Measurements from ENCODE around the gene RNF20. TPM values are rescaled to one million over a fixed set of nuclear protein-coding genes. Genes with fewer than 3 reads are reported as not detected.
"Not testable (repeated sequence)": the region's sequence is repeated elsewhere in the genome, so short reads cannot be mapped to it uniquely, and the experiment has no call there.

The RNF20 gene
- total and polyA plus RNA-seq, 2 donors: 16.9 to 21.2 TPM

GRCh38 chr9:101574731-101575333 is 41.2 kb downstream of the RNF20 start:
- no peak overlapping the region for H3K27ac ChIP-seq (ENCODE audit: low read depth in 1 of 2, low read length in 1 of 2)
- no peak overlapping the region for H3K4me3 ChIP-seq (ENCODE audit: low read length in 2 of 2)
- H3K4me1 ChIP-seq (ENCODE audit: control insufficient read depth in 2 of 2, insufficient read depth in 2 of 2, low read length in 2 of 2): peaks cover 11 to 13% of the 10 kb centered on the region in 2 donors
- DNase-seq (ENCODE audit: low read depth in 6 of 9, low spot score in 9 of 9): no peak
- no peaks in the 10 kb centered on the region for H3K9me3 ChIP-seq (ENCODE audit: control insufficient read depth in 2 of 2, insufficient read depth in 1 of 2, low read length in 1 of 2)
- no peaks in the 10 kb centered on the region for H3K36me3 ChIP-seq (ENCODE audit: control insufficient read depth in 2 of 2, insufficient read depth in 2 of 2, low read length in 1 of 2)
- no peaks in the 10 kb centered on the region for H3K27me3 ChIP-seq (ENCODE audit: control insufficient read depth in 2 of 2, insufficient read depth in 1 of 2, low read length in 1 of 2)

- Histone ChIP-seq H3K36me3 (ENCODE audit: control insufficient read depth in 2 of 2, insufficient read depth in 2 of 2, low read length in 1 of 2) (no peaks in the 10 kb centered on the region), H3K9me3 (ENCODE audit: control insufficient read depth in 2 of 2, insufficient read depth in 1 of 2, low read length in 1 of 2) (no peaks in the 10 kb centered on the region), H3K27ac (ENCODE audit: low read depth in 1 of 2, low read length in 1 of 2) (no peak overlapping the region), H3K4me3 (ENCODE audit: low read length in 2 of 2) (no peak overlapping the region), H3K27me3 (ENCODE audit: control insufficient read depth in 2 of 2, insufficient read depth in 1 of 2, low read length in 1 of 2) (no peaks in the 10 kb centered on the region), H3K4me1 (ENCODE audit: control insufficient read depth in 2 of 2, insufficient read depth in 2 of 2, low read length in 2 of 2) (no peaks in the 10 kb centered on the region)
- DNase-seq (ENCODE audit: low read depth in 6 of 9, low spot score in 9 of 9): no peak
- WGBS: 92% methylated on average over 3 of the region's 3 CpGs
Observed at GRCh38 chr9:101578378-101578777, 44.7 kb downstream of the RNF20 start.

GRCh38 chr9:101579711-101580545 is 46.3 kb downstream of the RNF20 start:
- Histone ChIP-seq H3K9me3 (ENCODE audit: control insufficient read depth in 2 of 2, insufficient read depth in 1 of 2, low read length in 1 of 2) (no peaks in the 10 kb centered on the region), H3K4me1 (ENCODE audit: control insufficient read depth in 2 of 2, insufficient read depth in 2 of 2, low read length in 2 of 2) (no peaks in the 10 kb centered on the region), H3K4me3 (ENCODE audit: low read length in 2 of 2) (no peak overlapping the region), H3K27me3 (ENCODE audit: control insufficient read depth in 2 of 2, insufficient read depth in 1 of 2, low read length in 1 of 2) (no peaks in the 10 kb centered on the region), H3K36me3 (ENCODE audit: control insufficient read depth in 2 of 2, insufficient read depth in 2 of 2, low read length in 1 of 2) (no peaks in the 10 kb centered on the region), H3K27ac (ENCODE audit: low read depth in 1 of 2, low read length in 1 of 2) (no peak overlapping the region)
- 96% methylated on average over 6 of the region's 6 CpGs for WGBS
- DNase-seq (ENCODE audit: low read depth in 6 of 9, low spot score in 9 of 9): no peak

GRCh38 chr9:101582553-101582952 is 48.9 kb downstream of the RNF20 start:
- no peak overlapping the region for H3K27ac ChIP-seq (ENCODE audit: low read depth in 1 of 2, low read length in 1 of 2)
- H3K36me3 ChIP-seq (ENCODE audit: control insufficient read depth in 2 of 2, insufficient read depth in 2 of 2, low read length in 1 of 2): no peaks in the 10 kb centered on the region
- whole genome bisulfite sequencing: 98% methylated on average over 1 of the region's 1 CpG
- H3K27me3 ChIP-seq (ENCODE audit: control insufficient read depth in 2 of 2, insufficient read depth in 1 of 2, low read length in 1 of 2): no peaks in the 10 kb centered on the region
- no peaks in the 10 kb centered on the region for H3K4me1 ChIP-seq (ENCODE audit: control insufficient read depth in 2 of 2, insufficient read depth in 2 of 2, low read length in 2 of 2)
- no peaks in the 10 kb centered on the region for H3K9me3 ChIP-seq (ENCODE audit: control insufficient read depth in 2 of 2, insufficient read depth in 1 of 2, low read length in 1 of 2)
- H3K4me3 ChIP-seq (ENCODE audit: low read length in 2 of 2): no peak overlapping the region
- DNase-seq (ENCODE audit: low read depth in 6 of 9, low spot score in 9 of 9): no peak

DNA sequence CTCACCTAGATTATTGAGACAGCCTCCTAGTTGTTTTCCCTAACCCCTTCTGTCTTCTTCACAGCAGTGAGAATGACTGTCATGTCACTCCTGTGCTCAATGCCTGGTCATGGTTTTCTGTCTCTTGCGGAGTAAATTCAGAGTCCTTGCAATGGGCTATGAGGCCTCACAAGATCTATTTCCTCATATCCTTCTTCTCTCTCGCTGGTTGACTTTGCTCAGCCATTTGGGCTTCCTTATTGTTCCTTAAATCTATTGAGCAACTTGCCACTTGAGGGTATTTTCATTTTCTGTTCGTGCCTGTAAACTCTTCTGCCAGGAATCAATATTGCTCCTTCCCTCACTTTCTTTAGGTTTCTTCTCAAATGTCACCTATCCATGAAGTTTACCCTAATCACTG is 52.1 kb downstream of the RNF20 start:
- H3K36me3 ChIP-seq (ENCODE audit: control insufficient read depth in 2 of 2, insufficient read depth in 2 of 2, low read length in 1 of 2): no peaks in the 10 kb centered on the region
- no peaks in the 10 kb centered on the region for H3K9me3 ChIP-seq (ENCODE audit: control insufficient read depth in 2 of 2, insufficient read depth in 1 of 2, low read length in 1 of 2)
- no peaks in the 10 kb centered on the region for H3K27me3 ChIP-seq (ENCODE audit: control insufficient read depth in 2 of 2, insufficient read depth in 1 of 2, low read length in 1 of 2)
- WGBS: 67% methylated on average over 3 of the region's 3 CpGs
- H3K27ac ChIP-seq (ENCODE audit: low read depth in 1 of 2, low read length in 1 of 2): no peak overlapping the region
- DNase-seq (ENCODE audit: low read depth in 6 of 9, low spot score in 9 of 9): no peak
- H3K4me3 ChIP-seq (ENCODE audit: low read length in 2 of 2): no peak overlapping the region
- no peaks in the 10 kb centered on the region for H3K4me1 ChIP-seq (ENCODE audit: control insufficient read depth in 2 of 2, insufficient read depth in 2 of 2, low read length in 2 of 2)

DNA sequence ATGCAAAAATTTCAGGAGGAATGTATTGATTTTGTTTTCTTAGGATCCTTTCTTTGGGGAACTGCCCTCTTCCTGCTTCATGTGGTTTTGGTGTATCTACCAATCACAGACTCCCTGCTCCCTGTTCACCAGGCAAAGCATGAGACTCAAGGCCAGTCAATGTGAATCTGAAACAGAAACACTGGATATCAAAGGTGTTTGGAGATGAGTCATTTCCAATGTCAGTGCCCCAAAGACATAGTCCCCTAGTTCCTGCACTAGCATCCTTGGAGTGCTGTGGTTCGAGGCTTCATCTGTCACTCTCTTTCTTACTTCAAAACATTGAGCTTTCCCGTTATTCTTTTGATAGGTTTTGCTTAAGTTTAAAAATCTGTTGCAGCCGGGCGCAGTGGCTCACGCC is 53.0 kb downstream of the RNF20 start:
- DNase-seq (ENCODE audit: low read depth in 6 of 9, low spot score in 9 of 9): no peak
- Histone ChIP-seq H3K36me3 (ENCODE audit: control insufficient read depth in 2 of 2, insufficient read depth in 2 of 2, low read length in 1 of 2) (no peaks in the 10 kb centered on the region), H3K4me1 (ENCODE audit: control insufficient read depth in 2 of 2, insufficient read depth in 2 of 2, low read length in 2 of 2) (no peaks in the 10 kb centered on the region), H3K9me3 (ENCODE audit: control insufficient read depth in 2 of 2, insufficient read depth in 1 of 2, low read length in 1 of 2) (no peaks in the 10 kb centered on the region), H3K4me3 (ENCODE audit: low read length in 2 of 2) (no peak overlapping the region), H3K27ac (ENCODE audit: low read depth in 1 of 2, low read length in 1 of 2) (no peak overlapping the region), H3K27me3 (ENCODE audit: control insufficient read depth in 2 of 2, insufficient read depth in 1 of 2, low read length in 1 of 2) (no peaks in the 10 kb centered on the region)
- WGBS: 94% methylated on average over 5 of the region's 5 CpGs

GRCh38 chr9:101587332-101588043 is 53.8 kb downstream of the RNF20 start:
- Histone ChIP-seq H3K27me3 (ENCODE audit: control insufficient read depth in 2 of 2, insufficient read depth in 1 of 2, low read length in 1 of 2) (no peaks in the 10 kb centered on the region), H3K4me3 (ENCODE audit: low read length in 2 of 2) (no peak overlapping the region), H3K36me3 (ENCODE audit: control insufficient read depth in 2 of 2, insufficient read depth in 2 of 2, low read length in 1 of 2) (no peaks in the 10 kb centered on the region), H3K27ac (ENCODE audit: low read depth in 1 of 2, low read length in 1 of 2) (no peak overlapping the region), H3K9me3 (ENCODE audit: control insufficient read depth in 2 of 2, insufficient read depth in 1 of 2, low read length in 1 of 2) (no peaks in the 10 kb centered on the region), H3K4me1 (ENCODE audit: control insufficient read depth in 2 of 2, insufficient read depth in 2 of 2, low read length in 2 of 2) (no peaks in the 10 kb centered on the region)
- no peak for DNase-seq (ENCODE audit: low read depth in 6 of 9, low spot score in 9 of 9)
- WGBS: 95% methylated on average over 4 of the region's 4 CpGs

DNA sequence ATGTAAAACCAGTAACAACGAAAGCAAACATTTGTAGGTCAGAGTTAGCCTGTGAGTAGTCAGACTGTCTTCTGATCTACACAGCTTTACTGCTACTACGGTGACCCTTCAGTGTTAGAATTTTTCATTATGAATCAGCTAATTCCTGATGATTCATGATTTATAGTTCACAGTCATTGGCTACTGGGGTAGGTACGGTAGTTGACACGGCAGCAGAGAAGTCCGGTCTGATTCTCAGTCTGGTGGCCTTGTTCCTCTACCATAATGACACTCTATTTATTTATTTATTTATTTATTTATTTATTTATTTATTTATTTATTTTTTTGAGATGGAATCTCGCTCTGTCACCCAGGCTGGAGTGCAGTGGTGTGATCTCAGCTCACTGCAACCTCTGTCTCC is 56.4 kb downstream of the RNF20 start:
- not testable (repeated sequence) for H3K36me3 ChIP-seq (ENCODE audit: control insufficient read depth in 2 of 2, insufficient read depth in 2 of 2, low read length in 1 of 2); H3K27me3 ChIP-seq (ENCODE audit: control insufficient read depth in 2 of 2, insufficient read depth in 1 of 2, low read length in 1 of 2); H3K4me3 ChIP-seq (ENCODE audit: low read length in 2 of 2); H3K27ac ChIP-seq (ENCODE audit: low read depth in 1 of 2, low read length in 1 of 2); H3K9me3 ChIP-seq (ENCODE audit: control insufficient read depth in 2 of 2, insufficient read depth in 1 of 2, low read length in 1 of 2); H3K4me1 ChIP-seq (ENCODE audit: control insufficient read depth in 2 of 2, insufficient read depth in 2 of 2, low read length in 2 of 2); DNase-seq (ENCODE audit: low read depth in 6 of 9, low spot score in 9 of 9)
- WGBS: 96% methylated on average over 6 of the region's 6 CpGs

DNA sequence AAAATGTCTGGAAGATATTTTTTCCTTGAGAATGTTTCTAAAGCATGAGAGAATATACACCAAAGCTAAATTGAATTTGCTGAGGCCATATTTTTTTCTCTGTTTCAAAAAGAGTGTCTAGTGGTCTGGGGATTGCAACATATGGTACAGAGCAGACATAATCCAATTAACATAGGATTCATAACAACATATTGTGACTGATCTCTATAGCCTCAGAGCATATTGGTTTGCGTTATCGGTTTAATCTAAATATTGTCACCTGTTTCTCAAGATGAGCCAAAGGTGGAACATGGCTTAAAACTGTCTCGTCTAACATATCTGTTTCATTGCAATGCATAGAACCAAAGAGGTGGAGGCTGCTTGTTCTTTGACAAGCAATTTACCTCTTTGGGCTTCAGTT is 57.2 kb downstream of the RNF20 start:
- Histone ChIP-seq H3K36me3 (ENCODE audit: control insufficient read depth in 2 of 2, insufficient read depth in 2 of 2, low read length in 1 of 2) (no peaks in the 10 kb centered on the region), H3K27ac (ENCODE audit: low read depth in 1 of 2, low read length in 1 of 2) (no peak overlapping the region), H3K4me3 (ENCODE audit: low read length in 2 of 2) (no peak overlapping the region), H3K9me3 (ENCODE audit: control insufficient read depth in 2 of 2, insufficient read depth in 1 of 2, low read length in 1 of 2) (no peaks in the 10 kb centered on the region), H3K27me3 (ENCODE audit: control insufficient read depth in 2 of 2, insufficient read depth in 1 of 2, low read length in 1 of 2) (no peaks in the 10 kb centered on the region), H3K4me1 (ENCODE audit: control insufficient read depth in 2 of 2, insufficient read depth in 2 of 2, low read length in 2 of 2) (no peaks in the 10 kb centered on the region)
- 99% methylated on average over 3 of the region's 3 CpGs for WGBS
- DNase-seq (ENCODE audit: low read depth in 6 of 9, low spot score in 9 of 9): no peak

Measured in thymus (tissue), 11 donors.